GM19025 (cell line): Measurements from ENCODE around the gene MNT.

Experiments
- ATAC-seq: cut with Tn5 transposase; IDR thresholded peaks from one replicate; pipeline ENCODE4 v1.9.1; 2021; ENCODE audit warnings: mild to moderate bottlenecking, low read depth, moderate library complexity; ENCODE audit not compliant: unreplicated experiment

The MNT gene

DNA sequence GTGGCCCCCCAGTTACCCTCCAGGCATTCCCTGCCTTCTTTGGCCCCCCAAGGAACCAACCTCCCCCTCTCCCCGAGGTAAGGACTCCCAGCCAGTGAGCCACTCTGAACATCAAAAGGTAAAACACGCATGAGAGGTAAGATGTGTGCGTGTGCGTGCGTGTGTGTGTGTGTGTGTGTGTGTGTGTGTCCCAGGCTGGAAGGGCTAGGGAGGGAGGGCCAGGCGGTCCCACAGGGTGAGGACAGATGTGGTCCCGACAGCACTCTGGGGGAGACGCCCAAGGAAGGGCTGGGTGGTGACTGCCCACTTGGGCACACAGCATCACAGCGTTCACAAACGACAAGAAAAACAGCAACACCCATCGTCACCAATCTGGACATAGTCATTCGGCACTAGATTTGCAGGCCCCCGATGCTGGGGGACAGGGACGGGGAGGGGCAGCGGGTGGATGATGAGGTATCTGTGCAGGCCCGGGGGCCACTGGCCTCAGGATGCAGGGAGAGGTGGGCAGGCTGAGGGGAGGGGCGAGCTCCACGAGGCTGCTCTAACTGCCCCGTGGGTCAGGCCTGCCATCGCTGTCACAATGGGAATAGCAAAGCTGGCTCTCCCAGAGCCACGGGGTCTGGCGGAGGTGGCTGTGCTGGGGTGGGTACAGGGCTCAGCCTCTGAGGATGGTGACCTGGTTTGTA, 16.3 kb downstream of the MNT start:
- no peak for ATAC-seq

DNA sequence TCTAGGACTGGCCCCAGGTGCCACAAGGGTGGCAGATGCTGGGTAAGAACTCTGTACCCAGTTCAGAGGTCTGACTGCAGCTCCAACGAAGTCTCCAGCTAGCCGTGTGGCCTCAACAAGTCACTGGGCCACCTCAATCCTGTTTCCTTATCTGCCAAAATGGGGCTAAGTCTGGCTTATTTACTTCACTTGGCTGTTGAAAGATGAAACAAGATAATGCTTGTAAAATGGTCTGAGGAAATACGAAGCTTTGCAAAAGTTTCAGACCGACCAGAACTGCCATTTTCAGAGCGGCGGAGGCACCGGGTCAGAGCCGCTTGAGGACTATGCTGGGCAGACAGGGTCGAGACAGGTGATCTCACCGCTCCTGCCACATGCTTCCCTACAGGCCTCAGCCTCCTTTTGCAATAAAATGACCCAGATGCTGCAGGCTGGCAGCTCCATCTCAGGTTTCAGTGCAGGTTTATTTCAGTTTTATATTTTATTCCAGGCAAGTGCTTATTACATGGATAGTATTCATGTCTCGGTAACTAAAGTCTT, 17.2 kb downstream of the MNT start:
- no peak for ATAC-seq

DNA sequence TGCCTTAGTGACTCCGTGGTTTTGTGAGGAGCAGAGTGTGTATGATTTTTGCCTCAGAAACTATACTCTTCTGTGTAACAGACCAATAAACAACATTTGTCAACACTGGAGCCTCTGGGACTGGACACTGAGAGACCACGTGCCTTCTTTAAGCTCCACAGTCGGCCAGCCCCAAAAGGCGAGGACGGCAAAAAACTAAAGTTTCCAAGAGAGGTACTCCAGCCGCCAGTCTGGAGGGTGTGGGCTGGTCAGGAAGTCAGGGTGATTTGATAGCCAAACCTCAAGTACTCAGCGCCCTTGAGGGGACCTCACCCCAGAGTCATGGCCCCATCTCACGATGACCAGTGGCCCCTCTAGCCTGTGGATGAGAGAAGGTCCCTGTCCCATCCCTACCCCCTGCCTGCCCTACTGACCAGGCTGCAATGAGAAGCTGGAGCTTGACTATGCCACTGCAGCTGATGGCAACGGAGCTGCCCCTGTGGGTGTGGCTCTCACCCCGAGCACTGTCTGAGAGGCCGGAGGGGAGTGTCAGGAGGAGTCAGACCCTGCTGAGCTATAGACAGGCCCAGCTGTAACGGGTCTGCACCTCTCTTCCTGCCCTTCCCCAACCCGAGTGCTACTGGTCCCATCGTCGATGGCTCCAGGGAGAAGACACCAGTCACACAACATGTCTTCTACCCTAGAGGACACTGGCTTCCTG, 19.8 kb downstream of the MNT start:
- no peak for ATAC-seq

DNA sequence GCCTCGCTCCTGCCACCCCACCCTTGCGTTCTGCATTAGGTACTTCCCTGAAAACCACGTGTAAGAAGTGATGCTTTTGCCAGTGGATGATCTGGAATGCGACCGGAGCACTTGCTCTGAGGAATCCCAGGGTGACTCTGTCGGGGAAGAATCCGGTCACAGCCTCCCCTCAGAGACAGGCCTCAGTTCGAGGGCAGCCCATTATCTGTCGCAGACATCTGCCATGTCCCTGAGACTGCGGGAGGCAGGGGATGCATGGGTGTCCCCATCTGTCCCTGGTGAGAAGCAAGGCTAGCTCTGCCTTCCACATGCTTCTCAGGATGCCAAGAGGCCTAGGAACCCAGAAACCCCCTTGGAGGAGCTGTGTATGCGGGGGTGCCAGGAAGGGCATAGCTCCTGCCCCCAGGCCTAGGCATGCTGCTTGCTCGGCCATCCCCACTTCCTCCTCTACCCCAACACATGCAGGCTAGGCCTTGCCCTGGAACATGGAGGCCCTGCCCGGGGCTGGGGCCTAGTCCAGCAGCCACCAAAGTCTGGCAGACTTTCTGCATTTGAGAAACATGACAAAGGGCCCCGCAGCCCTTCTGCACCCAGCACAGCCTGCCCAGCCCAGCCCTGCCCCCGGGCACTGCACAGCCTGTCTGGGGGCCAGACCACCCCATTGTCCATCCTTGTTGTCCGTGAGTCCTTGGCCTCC, 20.5 kb downstream of the MNT start:
- ATAC-seq: no peak

DNA sequence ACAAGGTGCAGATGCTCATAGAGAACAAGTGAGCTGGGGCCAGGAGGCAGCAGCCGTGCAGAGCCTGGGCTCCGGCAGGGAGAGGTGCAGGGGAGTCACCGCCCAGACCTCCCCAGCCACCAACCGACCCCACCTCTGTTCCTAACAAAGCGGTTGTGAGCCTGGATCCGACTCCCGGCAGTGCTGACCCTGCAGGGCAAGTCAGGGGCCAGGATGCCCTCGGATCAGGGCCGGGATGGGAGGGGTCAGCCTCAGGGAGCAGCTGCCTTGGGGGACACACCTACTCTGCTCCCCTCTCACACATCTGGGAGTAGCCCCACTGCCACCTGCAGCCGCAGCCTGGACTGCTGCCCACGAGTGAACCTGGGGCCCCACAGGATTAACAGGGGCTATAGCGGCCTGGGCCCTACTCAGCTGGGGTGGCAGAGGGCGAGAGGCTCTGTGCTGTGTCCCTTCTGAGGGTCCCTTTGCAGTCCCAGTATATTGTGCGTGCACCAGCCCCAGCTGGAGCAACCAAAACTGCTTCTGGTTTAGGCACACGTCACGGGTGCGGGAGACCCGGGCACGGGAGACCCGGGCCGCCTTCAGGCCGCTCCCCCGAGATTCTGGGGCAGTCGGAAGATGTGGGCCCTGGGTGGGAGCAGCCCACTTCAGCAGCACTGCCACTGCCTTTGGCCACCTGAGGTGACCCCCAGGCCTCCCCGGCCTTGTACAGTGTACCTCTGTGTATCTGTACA, 21.2 kb downstream of the MNT start:
- no peak for ATAC-seq

DNA sequence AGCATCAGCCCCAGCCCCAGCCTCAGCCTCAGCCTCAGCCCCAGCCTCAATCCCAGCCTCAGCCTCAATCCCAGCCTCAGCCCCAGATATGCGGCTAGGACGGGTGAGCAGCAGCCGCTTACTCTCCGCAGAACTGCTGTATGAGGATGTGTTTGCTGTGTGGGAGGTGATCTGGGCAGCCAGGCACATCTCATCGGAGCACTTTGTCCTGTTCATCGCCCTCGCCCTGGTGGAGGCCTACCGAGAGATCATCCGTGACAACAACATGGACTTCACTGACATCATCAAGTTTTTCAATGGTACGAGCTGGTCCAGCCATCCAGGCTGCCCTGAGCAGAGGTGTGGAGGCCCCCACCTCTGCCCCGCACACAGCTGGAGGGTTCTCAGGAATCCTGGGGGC, 22.0 kb downstream of the MNT start:
- ATAC-seq: no peak

DNA sequence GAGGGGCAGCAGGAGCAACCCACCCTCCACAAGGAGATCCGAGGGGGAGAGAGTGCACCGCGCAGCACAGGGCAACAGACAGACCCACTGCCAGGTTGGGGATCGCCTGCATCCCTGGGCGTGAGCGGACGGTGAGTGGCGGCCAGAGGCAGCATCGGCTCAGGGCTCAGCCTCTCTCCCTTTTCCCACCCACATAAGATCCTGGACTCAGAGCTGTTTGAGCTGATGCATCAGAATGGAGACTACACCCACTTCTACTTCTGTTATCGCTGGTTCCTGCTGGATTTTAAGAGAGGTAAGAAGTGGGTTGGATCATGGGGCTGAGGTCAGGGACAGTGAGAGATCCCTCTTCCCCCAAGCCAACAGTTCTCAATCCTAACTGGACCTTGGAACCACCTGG, 23.2 kb downstream of the MNT start:
- ATAC-seq: no peak

DNA sequence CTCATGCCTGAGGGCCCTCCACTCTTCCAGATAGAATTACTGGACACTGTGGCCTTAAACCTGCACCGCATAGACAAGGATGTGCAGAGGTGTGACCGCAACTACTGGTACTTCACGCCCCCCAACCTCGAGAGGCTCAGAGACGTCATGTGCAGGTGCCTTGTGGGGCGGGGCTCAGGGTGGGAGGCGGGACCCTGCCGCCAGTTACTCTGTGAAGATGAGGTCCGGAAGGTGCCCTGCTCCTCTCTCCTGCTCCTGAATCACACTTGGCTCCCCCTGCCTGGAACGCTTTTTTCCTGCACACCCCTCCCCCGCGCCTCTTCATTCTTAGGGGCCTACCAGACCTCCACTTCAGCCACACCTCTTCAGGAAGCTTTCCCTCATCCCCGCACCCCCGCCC, 24.8 kb downstream of the MNT start:
- ATAC-seq: no peak

DNA sequence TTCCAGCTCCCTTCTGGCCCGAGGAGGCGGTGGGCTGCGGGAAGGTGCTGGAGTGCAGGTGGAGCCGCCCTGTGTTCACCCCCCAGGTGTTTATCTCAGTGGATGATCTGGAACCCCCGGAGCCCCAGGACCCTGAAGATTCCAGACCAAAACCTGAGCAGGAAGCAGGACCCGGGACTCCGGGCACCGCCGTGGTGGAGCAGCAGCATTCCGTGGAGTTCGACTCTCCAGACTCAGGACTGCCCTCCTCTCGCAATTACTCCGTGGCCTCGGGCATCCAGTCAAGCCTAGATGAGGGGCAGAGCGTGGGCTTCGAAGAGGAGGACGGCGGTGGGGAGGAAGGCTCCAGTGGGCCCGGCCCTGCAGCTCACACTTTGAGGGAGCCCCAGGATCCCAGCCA, 25.5 kb downstream of the MNT start:
- ATAC-seq: no peak

DNA sequence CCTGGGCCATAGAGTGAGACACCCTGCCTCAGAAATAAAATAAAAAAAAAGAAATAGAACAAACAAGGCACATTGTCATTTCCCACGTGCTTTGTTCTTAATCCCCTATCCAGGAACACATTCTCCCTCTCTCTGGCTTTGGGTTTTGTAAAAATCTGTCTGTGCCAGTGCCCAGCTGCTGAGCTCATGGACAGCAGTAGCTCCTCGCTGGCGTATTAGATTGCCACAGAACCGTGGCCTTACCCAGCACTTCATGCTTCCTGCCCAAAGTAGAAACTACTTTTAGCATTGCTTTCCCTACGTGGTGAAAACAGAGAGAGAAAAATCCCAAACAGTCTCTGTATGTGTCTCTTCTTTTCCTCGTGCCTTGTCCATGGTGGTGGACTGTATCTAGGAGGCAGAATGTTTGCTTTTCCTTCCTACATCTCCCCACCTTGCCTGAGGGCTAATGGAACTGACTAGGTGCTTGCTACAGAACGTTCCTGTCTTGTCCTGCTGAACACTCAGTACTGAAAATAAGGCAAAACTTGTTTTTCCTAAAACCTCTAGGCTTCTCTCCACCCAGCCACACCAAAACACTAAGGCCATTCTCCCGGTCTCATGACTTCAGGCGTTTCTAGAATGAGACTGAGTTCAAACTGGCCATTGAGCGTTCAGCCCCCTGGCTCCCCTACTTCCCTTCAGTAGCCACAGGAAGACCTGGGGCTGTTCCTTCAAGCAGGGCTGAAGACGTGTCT, 26.1 kb downstream of the MNT start:
- no peak for ATAC-seq

DNA sequence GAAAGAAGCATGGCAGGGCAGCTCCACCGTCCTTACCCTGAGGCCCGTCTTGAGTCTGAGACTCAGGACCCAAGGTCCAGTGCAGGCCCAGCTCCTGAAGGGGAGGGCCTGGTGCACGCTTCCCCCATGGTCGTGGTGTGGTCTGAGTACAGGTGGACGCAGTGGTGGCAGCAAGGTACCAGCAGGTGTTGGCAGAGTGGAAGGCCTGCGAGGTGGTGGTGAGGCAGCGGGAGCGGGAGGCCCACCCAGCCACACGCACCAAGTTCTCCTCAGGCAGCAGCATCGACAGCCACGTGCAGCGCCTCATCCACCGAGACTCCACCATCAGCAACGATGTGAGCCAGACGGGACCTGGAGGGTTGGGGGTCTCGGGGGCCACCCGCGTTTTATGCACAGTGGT, 27.7 kb downstream of the MNT start:
- no peak for ATAC-seq

DNA sequence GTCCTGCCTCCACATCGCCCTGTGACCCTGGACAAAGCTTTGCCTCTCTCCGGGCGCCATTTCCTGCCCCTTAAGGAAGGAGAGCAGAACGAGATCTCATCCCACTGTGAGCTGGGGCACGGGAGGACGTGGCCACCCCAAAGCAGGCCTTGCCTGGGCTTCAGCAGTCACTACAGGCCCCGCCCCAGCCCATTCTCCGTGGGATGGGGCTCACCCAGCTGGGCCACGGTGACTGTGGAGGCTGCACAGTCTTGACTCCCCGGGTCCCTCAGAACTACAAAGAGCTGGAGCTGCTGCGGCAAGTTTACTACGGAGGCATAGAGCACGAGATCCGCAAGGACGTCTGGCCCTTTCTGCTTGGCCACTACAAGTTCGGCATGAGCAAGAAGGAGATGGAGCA, 28.2 kb downstream of the MNT start:
- ATAC-seq: no peak

DNA sequence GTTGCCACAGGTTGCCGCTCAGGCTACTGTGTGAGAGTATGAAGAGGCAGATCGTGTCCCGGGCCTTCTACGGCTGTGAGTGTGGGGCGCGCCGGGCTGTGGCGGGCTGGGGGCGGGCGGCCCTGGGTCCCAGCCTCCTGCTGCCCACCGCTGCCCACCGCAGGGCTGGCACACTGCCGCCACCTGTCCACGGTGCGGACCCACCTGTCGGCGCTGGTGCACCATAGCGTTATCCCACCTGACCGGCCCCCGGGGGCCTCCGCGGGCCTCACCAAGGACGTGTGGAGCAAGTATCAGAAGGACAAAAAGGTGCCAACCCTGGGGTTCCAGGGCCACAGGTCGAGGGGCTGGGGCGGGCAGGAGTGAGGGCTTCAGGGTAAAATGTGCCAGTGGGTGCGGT, 28.7 kb downstream of the MNT start:
- ATAC-seq: no peak

DNA sequence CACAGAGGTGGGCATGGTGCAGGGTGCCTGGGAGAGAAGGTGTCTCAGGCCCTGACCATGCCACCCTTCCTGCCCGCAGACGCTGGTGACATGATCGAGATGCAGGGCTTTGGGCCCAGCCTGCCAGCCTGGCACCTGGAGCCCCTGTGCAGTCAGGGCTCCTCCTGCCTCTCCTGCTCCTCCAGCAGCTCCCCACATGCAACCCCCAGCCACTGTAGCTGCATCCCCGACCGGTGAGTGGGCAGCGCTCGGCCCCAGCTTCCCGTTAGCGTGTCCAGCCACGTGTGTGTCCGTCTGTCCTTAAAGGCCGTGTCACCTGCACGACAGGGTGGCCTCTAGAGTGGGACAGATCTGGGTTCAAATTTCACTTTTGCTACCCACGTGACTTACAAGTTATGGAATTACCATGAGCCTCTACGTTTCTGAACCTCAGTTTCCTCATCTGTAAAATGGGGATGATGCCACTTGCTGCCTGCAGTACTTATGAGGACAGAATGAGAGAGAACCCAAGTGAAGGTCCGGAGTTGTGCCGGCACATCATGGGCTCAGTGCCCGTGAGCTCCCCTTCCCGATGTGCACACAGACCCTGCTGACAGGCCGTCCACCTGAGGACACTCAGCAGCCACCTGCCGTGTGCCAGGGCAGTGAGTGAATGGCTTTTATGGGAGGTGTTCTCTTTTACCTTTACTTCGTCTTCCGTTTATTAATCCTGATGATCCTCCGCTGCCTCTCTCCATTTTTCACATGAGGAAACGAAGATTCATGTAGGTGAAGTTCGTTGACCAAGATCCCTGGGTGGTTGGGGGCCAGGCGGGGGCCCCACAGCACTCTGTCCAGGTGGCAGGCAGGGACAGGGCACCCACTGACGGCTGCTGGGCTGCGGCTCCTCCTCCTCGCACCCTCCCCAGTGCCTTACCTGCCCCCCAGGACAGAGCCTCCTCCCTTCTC, 29.4 kb downstream of the MNT start:
- no peak for ATAC-seq

DNA sequence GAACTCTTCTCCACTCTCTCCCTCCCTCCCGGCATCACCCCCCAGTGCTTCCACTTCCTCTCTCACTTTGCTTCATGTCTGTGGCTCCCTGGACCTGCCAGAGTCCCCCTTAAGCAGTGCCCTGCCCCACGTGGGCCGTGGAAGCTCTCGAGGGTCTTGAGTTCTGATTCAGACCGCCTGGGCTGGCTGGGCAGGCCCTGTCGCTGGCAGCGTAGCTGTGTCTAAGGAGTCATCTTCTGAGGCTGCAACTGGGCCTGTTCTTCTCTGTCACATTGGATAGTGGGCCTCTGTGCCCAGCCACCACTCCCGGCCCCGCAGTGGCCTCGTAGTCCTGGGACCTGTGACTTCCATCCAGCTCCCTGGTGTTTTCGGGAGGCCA, 30.7 kb downstream of the MNT start:
- no peak for ATAC-seq

DNA sequence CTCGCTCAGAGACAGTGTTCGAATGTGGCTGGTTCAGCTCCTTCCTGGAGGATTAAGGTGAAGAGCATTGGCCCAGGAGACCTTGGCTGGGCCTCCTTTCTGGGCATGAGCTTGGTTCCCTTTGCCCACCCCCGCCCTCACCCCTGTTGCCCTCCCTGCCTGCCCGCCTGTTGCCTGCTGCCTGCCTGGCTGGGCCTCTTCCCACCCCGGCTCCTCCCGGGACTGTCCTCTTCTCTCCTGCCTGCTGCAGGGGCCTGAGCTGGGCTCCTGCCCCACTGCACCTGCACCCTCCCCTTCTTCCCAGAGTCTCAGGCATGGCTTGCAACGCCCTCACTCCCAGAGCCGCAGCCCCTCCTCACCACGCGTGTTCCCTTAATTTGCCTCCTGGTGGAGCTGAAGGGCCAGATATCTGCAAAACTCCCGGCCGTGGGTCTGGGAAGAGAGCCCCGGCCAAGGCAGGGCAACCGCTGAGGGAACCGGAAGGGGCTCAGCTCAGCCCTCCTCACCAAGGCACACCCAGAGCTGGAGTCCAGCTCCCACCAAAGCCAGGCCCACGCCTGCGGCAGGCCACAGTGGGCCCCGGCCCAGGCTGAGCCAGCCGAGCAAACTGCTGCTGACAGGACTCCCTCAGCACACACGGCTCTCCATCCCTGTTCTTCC, 31.2 kb downstream of the MNT start:
- no peak for ATAC-seq

DNA sequence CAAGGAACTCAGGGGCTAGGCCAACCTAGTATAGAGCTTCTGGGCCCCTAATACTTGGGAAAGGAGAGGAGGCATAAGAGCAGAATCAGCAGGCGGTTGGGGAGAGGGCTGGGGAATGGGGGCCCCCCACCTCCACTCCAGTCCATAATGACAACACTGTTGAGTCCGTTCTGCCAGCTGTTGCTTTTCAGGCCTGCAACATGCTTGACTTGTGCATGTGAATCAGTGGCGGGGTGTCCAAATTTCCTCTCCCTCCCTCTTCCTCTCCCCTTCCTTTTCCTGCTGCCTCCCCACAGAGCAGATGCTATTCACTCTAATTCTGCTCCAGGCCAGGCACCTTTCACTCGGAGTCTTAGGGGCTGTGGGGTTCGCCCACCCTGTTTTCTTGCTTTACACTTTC, 31.8 kb downstream of the MNT start:
- ATAC-seq: no peak

DNA sequence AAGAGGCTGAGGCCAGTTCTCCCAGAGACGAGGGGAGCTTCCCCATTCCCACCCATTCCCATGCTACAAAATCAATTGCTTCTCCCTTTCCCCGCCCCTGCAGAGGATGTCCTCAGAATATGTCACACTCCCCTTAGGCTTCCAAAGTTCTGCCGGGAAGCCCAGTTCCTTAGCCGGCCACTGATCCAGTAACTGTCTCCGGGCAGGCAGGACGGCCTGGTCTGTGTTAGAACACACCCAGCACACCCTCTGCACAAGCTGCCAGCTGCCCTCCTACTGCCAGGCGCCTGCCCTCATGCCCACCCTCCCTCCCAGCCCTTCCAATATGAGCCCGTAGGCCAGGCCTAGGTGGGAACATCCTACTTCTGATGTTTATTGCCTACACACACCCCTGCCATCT, 32.5 kb downstream of the MNT start:
- ATAC-seq: no peak
